ENCODE measurements around the gene WDR53.
"Not testable (repeated sequence)": the region's sequence is repeated elsewhere in the genome, so short reads cannot be mapped to it uniquely, and the experiment has no call there.

DNA sequence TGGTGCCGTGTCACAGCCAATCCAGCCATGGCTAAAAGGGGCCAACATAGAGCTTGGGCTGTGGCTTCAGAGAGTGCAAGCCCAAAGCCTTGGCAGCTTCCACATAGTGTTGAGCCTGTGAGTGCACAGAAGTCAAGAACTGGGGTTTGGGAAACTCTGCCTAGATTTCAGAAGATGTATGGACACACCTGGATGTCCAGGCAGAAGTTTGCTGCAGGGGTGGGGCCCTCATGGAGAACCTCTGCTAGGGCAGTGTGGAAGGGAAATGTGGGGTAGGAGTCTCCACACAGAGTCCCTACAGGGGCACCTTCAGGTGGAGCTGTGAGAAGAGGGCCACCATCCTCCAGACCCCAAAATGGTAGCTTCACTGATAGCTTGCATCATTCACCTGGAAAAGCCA is 19.0 kb downstream of the WDR53 start:
- TF ChIP-seq CTCF (IDR thresholded peaks at IDR 0.05; ENCODE audit: low read length); EZH2 (optimal IDR thresholded peaks at IDR 0.05; ENCODE audit: low read depth, low read length); EZH2phosphoT487 (IDR thresholded peaks at IDR 0.05; ENCODE audit: low read length): not testable (repeated sequence)

All from MM.1S (cell line).